B cell (primary cell): ENCODE results near the gene PPIP5K1. TPM values are rescaled to one million over a fixed set of nuclear protein-coding genes. Genes with fewer than 3 reads are reported as not detected.

Experiments
- ATAC-seq: fragments of 200-7000 bp; cut with Tn5 transposase; one replicate; pipeline ENCODE4 v1.10.0; 2021; ENCODE audit warnings: low read depth, mild to moderate bottlenecking, moderate number of reproducible peaks, moderate library complexity
- CTCF ChIA-PET: fragments of 350-600 bp; sonication (Branson Sonifier 250); formaldehyde crosslinking; loops from one replicate; lab custom pipeline; 2021; ENCODE audit warnings: antibody characterized with exemption, inconsistent platforms; lab: Charles Lee
- POLR2A ChIA-PET: fragments of 350-600 bp; sonication (Branson Sonifier 250); formaldehyde crosslinking; loops from one replicate; lab custom pipeline; 2021; ENCODE audit warnings: antibody characterized with exemption; lab: Charles Lee
- DNase-seq: peaks from one replicate; pipeline ENCODE4 v3.0.0; 2013
- H2AFZ ChIP-seq: 2 replicates; pipeline ENCODE4 v1.6.1; 2012; ENCODE audit warnings: mild to moderate bottlenecking, low read depth, low read length; ENCODE audit not compliant: insufficient read depth, poor library complexity, severe bottlenecking
- H3K27ac ChIP-seq, 2 donors: 1 replicate in 1 of 2; 2 replicates in 1 of 2; pipeline ENCODE4 v1.5.1; 2012 to 2013; ENCODE audit warnings: low read length in 2 of 2, mild to moderate bottlenecking in 2 of 2, moderate library complexity in 1 of 2
- H3K27me3 ChIP-seq, 4 experiments: fragments of 200-600 bp in 1 of 4; sonication (generic) in 1 of 4; replicated peaks in 1 of 4; 1 replicate in 2 of 4; 2 replicates in 2 of 4; pipeline versions ENCODE4 v1.6.1 to v1.7.0; 2013 to 2016; ENCODE audit warnings: low read length in 3 of 4, mild to moderate bottlenecking in 2 of 4, mixed read lengths in 1 of 4, moderate library complexity in 1 of 4; ENCODE audit not compliant: insufficient read depth in 4 of 4, control insufficient read depth in 3 of 4; ENCODE audit errors: control extremely low read depth in 1 of 4
- H3K36me3 ChIP-seq, 2 experiments: replicated peaks in 1 of 2; 1 replicate in 1 of 2; 2 replicates in 1 of 2; pipeline versions ENCODE4 v1.6.1 to v1.7.1; 2013; ENCODE audit warnings: low read length in 1 of 2; ENCODE audit not compliant: insufficient read depth in 2 of 2, control insufficient read depth in 1 of 2; ENCODE audit errors: control extremely low read depth in 1 of 2, extremely low read depth in 1 of 2
- H3K4me1 ChIP-seq, 2 donors: fragments of 200-600 bp in 1 of 2; sonication (generic) in 1 of 2; 1 replicate in 1 of 2; 2 replicates in 1 of 2; pipeline versions ENCODE4 v1.5.1 to v1.6.1; 2013 to 2017; ENCODE audit warnings: low read length in 2 of 2; ENCODE audit not compliant: control insufficient read depth in 2 of 2, insufficient read depth in 2 of 2
- H3K4me2 ChIP-seq: replicated peaks from 2 replicates; pipeline ENCODE3; 2012; ENCODE audit warnings: mild to moderate bottlenecking, low read depth, low read length; ENCODE audit not compliant: poor library complexity, severe bottlenecking
- H3K4me3 ChIP-seq, 5 experiments: fragments of 200-600 bp in 1 of 5; sonication (generic) in 1 of 5; 1 replicate in 3 of 5; 2 replicates in 2 of 5; pipeline versions ENCODE4 v1.5.1 to v1.7.0; 2011 to 2016; ENCODE audit warnings: low read length in 4 of 5, mild to moderate bottlenecking in 4 of 5, low read depth in 2 of 5, control low read depth in 1 of 5, moderate library complexity in 1 of 5; ENCODE audit not compliant: insufficient read depth in 1 of 5; ENCODE audit errors: control extremely low read depth in 1 of 5, extremely low read depth in 1 of 5
- H3K79me2 ChIP-seq: fragments of 200-600 bp; sonication (generic); one replicate; pipeline ENCODE4 v1.6.0; 2016; ENCODE audit warnings: low read length; ENCODE audit not compliant: control insufficient read depth, insufficient read depth
- H3K9ac ChIP-seq: fragments of 200-600 bp; sonication (generic); 2 replicates; pipeline ENCODE4 v1.6.1; 2017; ENCODE audit warnings: mild to moderate bottlenecking, low read length, moderate library complexity
- H3K9me3 ChIP-seq, 3 donors: one replicate each; pipeline versions ENCODE4 v1.6.1 to v1.7.1; 2013; ENCODE audit warnings: low read length in 2 of 3; ENCODE audit not compliant: control insufficient read depth in 2 of 3, insufficient read depth in 1 of 3; ENCODE audit errors: control extremely low read depth in 1 of 3
- H4K20me1 ChIP-seq: 2 replicates; pipeline ENCODE4 v1.6.0; 2012; ENCODE audit warnings: mild to moderate bottlenecking, low read length; ENCODE audit not compliant: insufficient read depth, control insufficient read depth, poor library complexity, severe bottlenecking
- H3K27ac Mint-ChIP-seq: one replicate; pipeline ENCODE4 v1.8.0; 2021; ENCODE audit warnings: mixed read lengths
- H3K27me3 Mint-ChIP-seq: one replicate; pipeline ENCODE4 v1.8.0; 2021; ENCODE audit warnings: mixed read lengths
- H3K4me1 Mint-ChIP-seq: one replicate; pipeline ENCODE4 v1.8.0; 2021; ENCODE audit warnings: mixed read lengths
- H3K4me3 Mint-ChIP-seq: one replicate; pipeline ENCODE4 v1.8.0; 2021; ENCODE audit warnings: mixed read lengths
- H3K9me3 Mint-ChIP-seq: one replicate; pipeline ENCODE4 v1.8.0; 2022; ENCODE audit warnings: mixed read lengths; ENCODE audit not compliant: insufficient read depth
- EZH2 ChIP-seq: IDR thresholded peaks from 2 replicates; pipeline ENCODE4 v1.6.1; 2012; ENCODE audit warnings: borderline replicate concordance, low read depth, mild to moderate bottlenecking, moderate library complexity, low read length; ENCODE audit not compliant: insufficient read depth, poor library complexity, severe bottlenecking
- WGBS: methylation state at CpG from one replicate; pipeline ENCODE4 v1.1.5; 2013; ENCODE audit warnings: missing lambda C conversion rate; ENCODE audit not compliant: insufficient coverage; 5-methylcytosine and 5-hydroxymethylcytosine counted together
- intact Hi-C: fragments of 100-400 bp; cut with micrococcal nuclease; formaldehyde crosslinking; loops from one replicate; pipeline ENCODE4 v1.10.0; 2022
- polyA plus RNA-seq: library from polyadenylated mRNA; depleted of rRNA; stranded (reverse); fragments of >200 nt; gene quantifications from 2 replicates; pipeline ENCODE4 v1.2.3, GENCODE V29; 2012
- total RNA-seq, 2 donors: library from RNA; stranded (reverse); fragments of 120-200 nt in 1 of 2; gene quantifications; 1 replicate in 1 of 2; 2 replicates in 1 of 2; pipeline versions ENCODE4 v1.2.3 to v1.2.4, GENCODE V29; 2013 to 2022
- TF ChIP-seq, protein P1 (sequence below): fragments of 200-600 bp; IDR thresholded peaks from one replicate; pipeline ENCODE4 v1.8.0; 2022; ENCODE audit warnings: antibody characterized with exemption, mild to moderate bottlenecking

The PPIP5K1 gene
- total and polyA plus RNA-seq, 2 donors (not counting 1 experiment from before 2014, with no cell fraction given) = 40.6 to 88.9 TPM

GRCh38 chr15:43529141-43529540 lies 60.9 kb downstream of the PPIP5K1 start:
- ChIA-PET CTCF (interaction anchor here (0.5 kb wide), 1 partner anchor 38 kb away, joined by 3 read pairs; no protein-coding TSS in a partner anchor), POLR2A (no interaction called here)
- no peaks in the 10 kb centered on the region for H3K4me1 ChIP-seq
- Mint-ChIP-seq H3K27ac (no peak overlapping the region), H3K4me1 (no peaks in the 10 kb centered on the region), H3K9me3 (no peaks in the 10 kb centered on the region), H3K4me3 (no peak overlapping the region), H3K27me3 (no peaks in the 10 kb centered on the region)
- H3K27me3 ChIP-seq = no peaks in the 10 kb centered on the region
- no peaks in the 10 kb centered on the region for H3K36me3 ChIP-seq
- DNase-seq (no peak), ATAC-seq (no peak)
- H3K9ac ChIP-seq = no peak overlapping the region
- no peaks in the 10 kb centered on the region for H3K79me2 ChIP-seq
- no peak overlapping the region for H3K4me3 ChIP-seq
- 98% methylated on average over 13 of the region's 15 CpGs for WGBS
- no peaks in the 10 kb centered on the region for H3K9me3 ChIP-seq
- no peak overlapping the region for H3K27ac ChIP-seq
- no peak overlapping the region for H3K4me2 ChIP-seq
- no peak overlapping the region for H2AFZ ChIP-seq
- no peaks in the 10 kb centered on the region for H4K20me1 ChIP-seq
- TF ChIP-seq, protein P1, sequence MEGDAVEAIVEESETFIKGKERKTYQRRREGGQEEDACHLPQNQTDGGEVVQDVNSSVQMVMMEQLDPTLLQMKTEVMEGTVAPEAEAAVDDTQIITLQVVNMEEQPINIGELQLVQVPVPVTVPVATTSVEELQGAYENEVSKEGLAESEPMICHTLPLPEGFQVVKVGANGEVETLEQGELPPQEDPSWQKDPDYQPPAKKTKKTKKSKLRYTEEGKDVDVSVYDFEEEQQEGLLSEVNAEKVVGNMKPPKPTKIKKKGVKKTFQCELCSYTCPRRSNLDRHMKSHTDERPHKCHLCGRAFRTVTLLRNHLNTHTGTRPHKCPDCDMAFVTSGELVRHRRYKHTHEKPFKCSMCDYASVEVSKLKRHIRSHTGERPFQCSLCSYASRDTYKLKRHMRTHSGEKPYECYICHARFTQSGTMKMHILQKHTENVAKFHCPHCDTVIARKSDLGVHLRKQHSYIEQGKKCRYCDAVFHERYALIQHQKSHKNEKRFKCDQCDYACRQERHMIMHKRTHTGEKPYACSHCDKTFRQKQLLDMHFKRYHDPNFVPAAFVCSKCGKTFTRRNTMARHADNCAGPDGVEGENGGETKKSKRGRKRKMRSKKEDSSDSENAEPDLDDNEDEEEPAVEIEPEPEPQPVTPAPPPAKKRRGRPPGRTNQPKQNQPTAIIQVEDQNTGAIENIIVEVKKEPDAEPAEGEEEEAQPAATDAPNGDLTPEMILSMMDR = no peak
- TF ChIP-seq EZH2 = no peak
- intact Hi-C loops = no loop called here

- no peaks in the 10 kb centered on the region for H3K4me1 ChIP-seq
- no peak overlapping the region for H3K9ac ChIP-seq
- no peaks in the 10 kb centered on the region for H3K27me3 Mint-ChIP-seq
- 92% methylated on average over 7 of the region's 11 CpGs for WGBS
- H3K27ac Mint-ChIP-seq = no peak overlapping the region
- no peaks in the 10 kb centered on the region for H3K9me3 Mint-ChIP-seq
- CTCF ChIA-PET = interaction anchor here (0.5 kb wide), 1 partner anchor 37 kb away, joined by 3 read pairs; no protein-coding TSS in a partner anchor
- H3K27me3 ChIP-seq = no peaks in the 10 kb centered on the region
- POLR2A ChIA-PET = no interaction called here
- no peaks in the 10 kb centered on the region for H4K20me1 ChIP-seq
- H2AFZ ChIP-seq = no peak overlapping the region
- no peaks in the 10 kb centered on the region for H3K9me3 ChIP-seq
- H3K4me1 Mint-ChIP-seq = no peaks in the 10 kb centered on the region
- intact Hi-C loops = no loop called here
- TF ChIP-seq, protein P1 = no peak
- TF ChIP-seq EZH2 = no peak
- no peaks in the 10 kb centered on the region for H3K79me2 ChIP-seq
- H3K27ac ChIP-seq = no peak overlapping the region
- no peak overlapping the region for H3K4me3 ChIP-seq
- no peak overlapping the region for H3K4me3 Mint-ChIP-seq
- no peak for ATAC-seq
- H3K36me3 ChIP-seq = no peaks in the 10 kb centered on the region
- no peak overlapping the region for H3K4me2 ChIP-seq
- no peak for DNase-seq
Observed at GRCh38 chr15:43528542-43529007, 61.4 kb downstream of the PPIP5K1 start.
